ENCODE results near the gene PHACTR3. TPM values are rescaled to one million over a fixed set of nuclear protein-coding genes. Genes with fewer than 3 reads are reported as not detected.

PHACTR3 gene
- total RNA-seq, 1 experiment from 2014 or later = 0.11 TPM

GRCh38 chr20:59640267-59640666 is 35.9 kb downstream of the PHACTR3 start:
- Histone ChIP-seq H3K4me1 (no peaks in the 10 kb centered on the region), H3K4me3 (ENCODE audit: low read depth, low read length) (no peak overlapping the region), H3K27me3 (replicated peaks; ENCODE audit: control insufficient read depth, insufficient read depth, low read length) (no peaks in the 10 kb centered on the region), H3K36me3 (ENCODE audit: control insufficient read depth, insufficient read depth, low read length) (no peaks in the 10 kb centered on the region), H3K9me3 (no peaks in the 10 kb centered on the region)
- no peaks in the 10 kb centered on the region for H3K36me3 Mint-ChIP-seq (ENCODE audit: insufficient read depth, unreplicated experiment)
- no peak overlapping the region for H3K27ac Mint-ChIP-seq (ENCODE audit: unreplicated experiment)
- intact Hi-C loops (cut with micrococcal nuclease; ENCODE audit: unreplicated experiment) = no loop called here
- ChIA-PET POLR2A (no interaction called here), CTCF (no interaction called here)
- peaks cover 22% of the 10 kb centered on the region for H3K27me3 Mint-ChIP-seq (ENCODE audit: insufficient read depth, unreplicated experiment)
- DNase-seq = peak in 1 of 2 experiments; percentile 32
- TF ChIP-seq CTCF (IDR thresholded peaks at IDR 0.05; ENCODE audit: insufficient read depth in 1 of 2, low read depth in 1 of 2, low read length in 1 of 2, severe bottlenecking in 1 of 2, unreplicated experiment in 1 of 2) = no peak
- no peak overlapping the region for H3K4me3 Mint-ChIP-seq (ENCODE audit: unreplicated experiment)
- H3K4me1 Mint-ChIP-seq (ENCODE audit: low read depth, unreplicated experiment) = no peaks in the 10 kb centered on the region
- no TSS peak for BruUV-seq (replicated peaks)
- peaks cover 13% of the 10 kb centered on the region for H3K9me3 Mint-ChIP-seq (ENCODE audit: unreplicated experiment)

- no peaks in the 10 kb centered on the region for H3K27me3 ChIP-seq (replicated peaks; ENCODE audit: control insufficient read depth, insufficient read depth, low read length)
- H3K4me1 ChIP-seq = no peaks in the 10 kb centered on the region
- TF ChIP-seq CTCF (IDR thresholded peaks at IDR 0.05; ENCODE audit: insufficient read depth in 1 of 2, low read depth in 1 of 2, low read length in 1 of 2, severe bottlenecking in 1 of 2, unreplicated experiment in 1 of 2) = no peak
- BruUV-seq (replicated peaks) = no TSS peak
- intact Hi-C loops (cut with micrococcal nuclease; ENCODE audit: unreplicated experiment) = no loop called here
- no peak overlapping the region for H3K4me3 ChIP-seq (ENCODE audit: low read depth, low read length)
- CTCF ChIA-PET = no interaction called here
- POLR2A ChIA-PET = no interaction called here
- Mint-ChIP-seq H3K9me3 (ENCODE audit: unreplicated experiment) (peaks cover 16% of the 10 kb centered on the region), H3K27me3 (ENCODE audit: insufficient read depth, unreplicated experiment) (peaks cover 18% of the 10 kb centered on the region), H3K27ac (ENCODE audit: unreplicated experiment) (no peak overlapping the region), H3K4me1 (ENCODE audit: low read depth, unreplicated experiment) (no peaks in the 10 kb centered on the region), H3K36me3 (ENCODE audit: insufficient read depth, unreplicated experiment) (no peaks in the 10 kb centered on the region), H3K4me3 (ENCODE audit: unreplicated experiment) (no peak overlapping the region)
- H3K36me3 ChIP-seq (ENCODE audit: control insufficient read depth, insufficient read depth, low read length) = no peaks in the 10 kb centered on the region
- 0 out of 2 replicates have a peak, but pooled peaks cover 3% of the 10 kb centered on the region for H3K9me3 ChIP-seq
- peak in 1 of 2 experiments; percentile 32 for DNase-seq
Measured at GRCh38 chr20:59643615-59644061, 39.3 kb downstream of the PHACTR3 start.

- no peak overlapping the region for H3K4me3 ChIP-seq (ENCODE audit: low read depth, low read length)
- peaks cover 12% of the 10 kb centered on the region for H3K9me3 Mint-ChIP-seq (ENCODE audit: unreplicated experiment)
- intact Hi-C loops (cut with micrococcal nuclease; ENCODE audit: unreplicated experiment) = no loop called here
- TF ChIP-seq CTCF (IDR thresholded peaks at IDR 0.05; ENCODE audit: insufficient read depth in 1 of 2, low read depth in 1 of 2, low read length in 1 of 2, severe bottlenecking in 1 of 2, unreplicated experiment in 1 of 2) = no peak
- BruUV-seq (replicated peaks) = no TSS peak
- no peaks in the 10 kb centered on the region for H3K36me3 Mint-ChIP-seq (ENCODE audit: insufficient read depth, unreplicated experiment)
- no peaks in the 10 kb centered on the region for H3K27me3 ChIP-seq (replicated peaks; ENCODE audit: control insufficient read depth, insufficient read depth, low read length)
- ChIA-PET CTCF (interaction anchor here (0.7 kb wide), 1 partner anchor 30 kb away, joined by 3 read pairs; no protein-coding TSS in a partner anchor), POLR2A (no interaction called here)
- peak in 1 of 2 experiments; percentile 32 for DNase-seq
- H3K9me3 ChIP-seq = 0 out of 2 replicates have a peak, but pooled peaks cover 3% of the 10 kb centered on the region
- H3K27me3 Mint-ChIP-seq (ENCODE audit: insufficient read depth, unreplicated experiment) = peaks cover 15% of the 10 kb centered on the region
- H3K4me1 ChIP-seq = no peaks in the 10 kb centered on the region
- no peak overlapping the region for H3K4me3 Mint-ChIP-seq (ENCODE audit: unreplicated experiment)
- H3K27ac Mint-ChIP-seq (ENCODE audit: unreplicated experiment) = no peak overlapping the region
- H3K4me1 Mint-ChIP-seq (ENCODE audit: low read depth, unreplicated experiment) = no peaks in the 10 kb centered on the region
- no peaks in the 10 kb centered on the region for H3K36me3 ChIP-seq (ENCODE audit: control insufficient read depth, insufficient read depth, low read length)
Measured at GRCh38 chr20:59644371-59644939, 40.1 kb downstream of the PHACTR3 start.
